HUES64 (cell line): ENCODE measurements around the gene IL25.
"Not testable (repeated sequence)": the region's sequence is repeated elsewhere in the genome, so short reads cannot be mapped to it uniquely, and the experiment has no call there.

Source experiments
- H3K27ac ChIP-seq: 2 replicates; pipeline ENCODE4 v1.7.0; 2013; ENCODE audit warnings: low read depth, low read length, inconsistent platforms
- H3K27me3 ChIP-seq: 2 replicates; pipeline ENCODE4 v1.6.1; 2013; ENCODE audit warnings: mild to moderate bottlenecking, low read length; ENCODE audit not compliant: insufficient read depth
- H3K36me3 ChIP-seq: 2 replicates; pipeline ENCODE4 v1.6.1; 2013; ENCODE audit warnings: mild to moderate bottlenecking, low read length; ENCODE audit not compliant: insufficient read depth
- H3K4me1 ChIP-seq: 2 replicates; pipeline ENCODE4 v1.6.1; 2013; ENCODE audit warnings: mild to moderate bottlenecking, low read length, moderate library complexity; ENCODE audit not compliant: insufficient read depth
- H3K4me3 ChIP-seq: 2 replicates; pipeline ENCODE4 v1.5.1; 2013; ENCODE audit warnings: mild to moderate bottlenecking, low read length, moderate library complexity
- H3K9ac ChIP-seq: 2 replicates; pipeline ENCODE4 v1.6.1; 2013; ENCODE audit warnings: mild to moderate bottlenecking, low read depth, low read length
- H3K9me3 ChIP-seq: 2 replicates; pipeline ENCODE4 v1.6.1; 2013; ENCODE audit warnings: low read depth, low read length; ENCODE audit not compliant: insufficient read depth
- WGBS: fragments of 150-250, 120-280 bp; methylation state at CpG from one replicate; pipeline ENCODE4 v1.1.7; 2013; ENCODE audit warnings: missing lambda C conversion rate; 5-methylcytosine and 5-hydroxymethylcytosine counted together

IL25 gene

GRCh38 chr14:23399136-23399535, 26.5 kb downstream of the IL25 start:
- WGBS: 93% methylated on average over 3 of the region's 3 CpGs
- no peaks in the 10 kb centered on the region for H3K9me3 ChIP-seq
- H3K27me3 ChIP-seq: 0 out of 2 replicates have a peak, but pooled peaks cover 3% of the 10 kb centered on the region
- no peak overlapping the region for H3K9ac ChIP-seq
- H3K4me3 ChIP-seq: no peak overlapping the region
- H3K36me3 ChIP-seq: no peaks in the 10 kb centered on the region
- no peaks in the 10 kb centered on the region for H3K4me1 ChIP-seq
- H3K27ac ChIP-seq: no peak overlapping the region

- no peaks in the 10 kb centered on the region for H3K9me3 ChIP-seq
- WGBS: 90% methylated on average over 6 of the region's 6 CpGs
- H3K27me3 ChIP-seq: 0 out of 2 replicates have a peak, but pooled peaks cover 3% of the 10 kb centered on the region
- H3K4me1 ChIP-seq: no peaks in the 10 kb centered on the region
- H3K36me3 ChIP-seq: no peaks in the 10 kb centered on the region
- no peak overlapping the region for H3K27ac ChIP-seq
- no peak overlapping the region for H3K4me3 ChIP-seq
- no peak overlapping the region for H3K9ac ChIP-seq
Measured at GRCh38 chr14:23399591-23399990, 27.0 kb downstream of the IL25 start.

GRCh38 chr14:23400496-23401149, 28.0 kb downstream of the IL25 start:
- not testable (repeated sequence) for H3K27me3 ChIP-seq, H3K36me3 ChIP-seq, H3K27ac ChIP-seq, H3K4me1 ChIP-seq, H3K9ac ChIP-seq, H3K4me3 ChIP-seq, H3K9me3 ChIP-seq
- WGBS: 95% methylated on average over 16 of the region's 16 CpGs

- H3K4me3 ChIP-seq: no peak overlapping the region
- H3K9ac ChIP-seq: no peak overlapping the region
- no peaks in the 10 kb centered on the region for H3K36me3 ChIP-seq
- H3K27me3 ChIP-seq: 0 out of 2 replicates have a peak, but pooled peaks cover 3% of the 10 kb centered on the region
- no peaks in the 10 kb centered on the region for H3K9me3 ChIP-seq
- no peak overlapping the region for H3K27ac ChIP-seq
- WGBS: 92% methylated on average over 4 of the region's 4 CpGs
- H3K4me1 ChIP-seq: no peaks in the 10 kb centered on the region
Measured at GRCh38 chr14:23401291-23401690, 28.7 kb downstream of the IL25 start.

- no peak overlapping the region for H3K9ac ChIP-seq
- WGBS: 71% methylated on average over 25 of the region's 25 CpGs
- no peak overlapping the region for H3K27ac ChIP-seq
- no peaks in the 10 kb centered on the region for H3K4me1 ChIP-seq
- H3K36me3 ChIP-seq: no peaks in the 10 kb centered on the region
- H3K4me3 ChIP-seq: no peak overlapping the region
- H3K27me3 ChIP-seq: 0 out of 2 replicates have a peak, but pooled peaks cover 3% of the 10 kb centered on the region
- H3K9me3 ChIP-seq: no peaks in the 10 kb centered on the region
Measured at GRCh38 chr14:23402296-23403138, 29.9 kb downstream of the IL25 start.

GRCh38 chr14:23403139-23403438, 30.5 kb downstream of the IL25 start:
- WGBS: 77% methylated on average over 7 of the region's 7 CpGs
- Histone ChIP-seq H3K4me1 (no peaks in the 10 kb centered on the region), H3K4me3 (no peak overlapping the region), H3K9me3 (no peaks in the 10 kb centered on the region), H3K27ac (no peak overlapping the region), H3K36me3 (no peaks in the 10 kb centered on the region), H3K27me3 (0 out of 2 replicates have a peak, but pooled peaks cover 3% of the 10 kb centered on the region), H3K9ac (no peak overlapping the region)

- H3K4me3 ChIP-seq: no peak overlapping the region
- 91% methylated on average over 4 of the region's 4 CpGs for WGBS
- H3K27ac ChIP-seq: no peak overlapping the region
- no peaks in the 10 kb centered on the region for H3K4me1 ChIP-seq
- H3K9me3 ChIP-seq: no peaks in the 10 kb centered on the region
- 0 out of 2 replicates have a peak, but pooled peaks cover 3% of the 10 kb centered on the region for H3K27me3 ChIP-seq
- no peak overlapping the region for H3K9ac ChIP-seq
- H3K36me3 ChIP-seq: no peaks in the 10 kb centered on the region
Measured at GRCh38 chr14:23403908-23404307, 31.3 kb downstream of the IL25 start.

- Histone ChIP-seq H3K9ac (no peak overlapping the region), H3K4me1 (no peaks in the 10 kb centered on the region), H3K9me3 (no peaks in the 10 kb centered on the region), H3K36me3 (no peaks in the 10 kb centered on the region), H3K27me3 (0 out of 2 replicates have a peak, but pooled peaks cover 3% of the 10 kb centered on the region), H3K27ac (no peak overlapping the region), H3K4me3 (no peak overlapping the region)
- WGBS: 88% methylated on average over 14 of the region's 14 CpGs
Measured at GRCh38 chr14:23404331-23404900, 31.8 kb downstream of the IL25 start.

GRCh38 chr14:23405096-23405495, 32.5 kb downstream of the IL25 start:
- Histone ChIP-seq H3K27ac (no peak overlapping the region), H3K9me3 (no peaks in the 10 kb centered on the region), H3K4me3 (no peak overlapping the region), H3K9ac (no peak overlapping the region), H3K4me1 (no peaks in the 10 kb centered on the region), H3K27me3 (0 out of 2 replicates have a peak, but pooled peaks cover 3% of the 10 kb centered on the region), H3K36me3 (no peaks in the 10 kb centered on the region)
- WGBS: 90% methylated on average over 10 of the region's 10 CpGs

- H3K27me3 ChIP-seq: 0 out of 2 replicates have a peak, but pooled peaks cover 3% of the 10 kb centered on the region
- H3K9ac ChIP-seq: no peak overlapping the region
- 94% methylated on average over 13 of the region's 13 CpGs for WGBS
- H3K4me3 ChIP-seq: no peak overlapping the region
- H3K4me1 ChIP-seq: no peaks in the 10 kb centered on the region
- H3K27ac ChIP-seq: no peak overlapping the region
- no peaks in the 10 kb centered on the region for H3K9me3 ChIP-seq
- H3K36me3 ChIP-seq: no peaks in the 10 kb centered on the region
Measured at GRCh38 chr14:23405516-23406025, 33.0 kb downstream of the IL25 start.

- 61% methylated on average over 4 of the region's 4 CpGs for WGBS
- Histone ChIP-seq H3K36me3 (no peaks in the 10 kb centered on the region), H3K4me3 (no peak overlapping the region), H3K27me3 (0 out of 2 replicates have a peak, but pooled peaks cover 3% of the 10 kb centered on the region), H3K27ac (no peak overlapping the region), H3K4me1 (no peaks in the 10 kb centered on the region), H3K9ac (no peak overlapping the region), H3K9me3 (no peaks in the 10 kb centered on the region)
Measured at GRCh38 chr14:23406244-23406643, 33.6 kb downstream of the IL25 start.
